Spinal cord (tissue), 10 donors: ENCODE results near the gene TUT1. TPM values are rescaled to one million over a fixed set of nuclear protein-coding genes. Genes with fewer than 3 reads are reported as not detected.
"Not testable (repeated sequence)": the region's sequence is repeated elsewhere in the genome, so short reads cannot be mapped to it uniquely, and the experiment has no call there.

ENCODE experiments used
- DNase-seq, 6 donors: peaks; one replicate each; pipeline versions ENCODE4 v3.0.0 to v3.0.0-alpha.2; 2013 to 2015; ENCODE audit warnings: low spot score in 6 of 6, low read depth in 4 of 6
- H3K27ac ChIP-seq: one replicate; pipeline ENCODE4 v1.5.1; 2013; ENCODE audit warnings: low read depth, low read length, control low read depth
- H3K27me3 ChIP-seq: one replicate; pipeline ENCODE4 v1.6.1; 2013; ENCODE audit warnings: low read length; ENCODE audit not compliant: control insufficient read depth, insufficient read depth
- H3K36me3 ChIP-seq: one replicate; pipeline ENCODE4 v1.6.1; 2013; ENCODE audit warnings: low read length; ENCODE audit not compliant: control insufficient read depth, insufficient read depth
- H3K4me1 ChIP-seq: one replicate; pipeline ENCODE4 v1.6.1; 2013; ENCODE audit warnings: low read length; ENCODE audit not compliant: control insufficient read depth, insufficient read depth
- H3K4me3 ChIP-seq: one replicate; pipeline ENCODE4 v1.5.1; 2013; ENCODE audit warnings: low read depth, low read length, control low read depth
- H3K9me3 ChIP-seq: one replicate; pipeline ENCODE4 v1.6.1; 2013; ENCODE audit warnings: low read length; ENCODE audit not compliant: control insufficient read depth, insufficient read depth
- WGBS: methylation state at CpG from one replicate; pipeline ENCODE4 v1.1.5; 2013; ENCODE audit warnings: missing lambda C conversion rate; ENCODE audit not compliant: insufficient coverage; 5-methylcytosine and 5-hydroxymethylcytosine counted together
- polyA plus RNA-seq, 2 donors: library from polyadenylated mRNA; unstranded; fragments of 120-200 nt; gene quantifications; one replicate each; pipeline ENCODE4 v1.2.1, GENCODE V29; 2013; ENCODE audit not compliant: insufficient read length in 2 of 2
- total RNA-seq, 2 donors: library from RNA; depleted of rRNA in 1 of 2; stranded (reverse); fragments of 120-200 nt in 1 of 2; fragments of >200 nt in 1 of 2; gene quantifications; one replicate each; pipeline versions ENCODE4 v1.2.3 to v1.2.4, GENCODE V29; 2013 to 2014
- donor health status: healthy.

TUT1 gene
- total and polyA plus RNA-seq, 4 donors: 4.3 to 22.1 (median 13.7) TPM

DNA sequence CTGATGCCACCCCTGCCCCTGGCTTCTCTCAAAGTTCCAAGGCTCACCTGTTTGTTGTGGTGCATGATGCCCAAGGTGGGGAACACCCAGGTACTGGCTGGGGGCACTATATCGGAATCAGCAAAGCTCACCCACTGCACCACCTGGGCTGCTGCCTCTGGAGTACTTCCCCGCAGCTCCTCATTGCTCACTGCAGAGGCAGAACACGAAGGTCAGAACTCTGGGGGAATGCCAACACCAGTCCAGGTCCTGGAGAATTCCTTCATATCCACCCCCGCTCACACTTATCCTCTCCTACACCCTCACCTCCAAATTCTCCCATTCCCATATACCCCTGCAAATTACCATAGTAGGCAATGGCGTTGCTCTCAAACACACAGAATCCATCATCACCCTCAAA is 19.8 kb downstream of the TUT1 start:
- WGBS: 100% methylated on average over 4 of the region's 5 CpGs

DNA sequence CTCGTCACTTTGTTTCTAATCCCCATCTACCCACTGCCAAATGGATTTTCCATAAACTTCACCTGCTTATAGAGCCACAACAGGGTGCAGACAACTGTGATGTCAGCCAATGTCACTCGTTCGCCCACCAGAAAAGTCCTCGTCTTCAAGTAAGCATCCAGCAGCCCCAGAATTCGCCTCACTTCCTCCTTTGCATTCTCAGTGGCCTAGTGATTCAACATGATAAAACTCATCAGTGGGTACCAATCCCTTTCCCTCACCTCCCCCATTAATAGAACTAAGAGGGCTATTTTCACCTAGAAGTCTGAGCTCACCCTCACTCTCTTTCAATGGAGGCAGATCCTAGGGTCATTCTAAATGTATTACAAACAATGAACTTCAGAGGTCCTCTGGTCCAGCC is 20.4 kb downstream of the TUT1 start:
- H3K27me3 ChIP-seq, H3K9me3 ChIP-seq, H3K4me3 ChIP-seq, H3K27ac ChIP-seq, DNase-seq: not testable (repeated sequence)
- peaks cover 76% of the 10 kb centered on the region for H3K36me3 ChIP-seq
- peaks cover 22% of the 10 kb centered on the region for H3K4me1 ChIP-seq
- 94% methylated on average over 5 of the region's 5 CpGs for WGBS

More for the DNA sequence above, 19.8 kb downstream of the TUT1 start:
- not testable (repeated sequence) for H3K9me3 ChIP-seq, H3K4me3 ChIP-seq, DNase-seq, H3K27ac ChIP-seq, H3K27me3 ChIP-seq
- Histone ChIP-seq H3K4me1 (peaks cover 23% of the 10 kb centered on the region), H3K36me3 (peaks cover 76% of the 10 kb centered on the region)

DNA sequence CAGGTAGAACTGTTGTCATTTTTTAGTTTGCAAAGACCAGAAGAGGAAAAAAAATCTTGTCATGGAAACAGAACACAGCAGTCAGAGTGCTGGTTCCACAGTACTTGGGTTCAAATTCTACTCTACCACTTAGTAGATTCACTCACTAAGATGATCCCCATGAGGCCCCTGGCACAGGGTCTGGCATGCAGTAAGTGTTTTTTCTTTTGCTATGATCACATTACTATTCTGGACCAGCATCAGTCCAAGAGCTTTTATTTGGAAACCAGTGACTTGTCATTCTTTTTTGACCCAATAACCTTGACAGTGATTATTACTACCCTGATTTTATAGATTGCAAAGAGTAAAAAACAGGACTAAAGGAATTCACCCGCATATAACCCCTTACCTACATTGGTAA is 21.7 kb downstream of the TUT1 start:
- Histone ChIP-seq H3K4me1 (peaks cover 9% of the 10 kb centered on the region), H3K27me3 (no peaks in the 10 kb centered on the region), H3K9me3 (no peaks in the 10 kb centered on the region), H3K36me3 (peaks cover 74% of the 10 kb centered on the region), H3K27ac (no peak overlapping the region), H3K4me3 (no peak overlapping the region)
- no CpG with 5 or more reads among the region's 1 CpG for WGBS
- no peak for DNase-seq

GRCh38 chr11:62567018-62567633 is 24.2 kb downstream of the TUT1 start:
- Histone ChIP-seq H3K4me3 (no peak overlapping the region), H3K36me3 (peaks cover 93% of the 10 kb centered on the region), H3K27me3 (no peaks in the 10 kb centered on the region), H3K9me3 (no peaks in the 10 kb centered on the region), H3K27ac (no peak overlapping the region), H3K4me1 (no peaks in the 10 kb centered on the region)
- 96% methylated on average over 3 of the region's 8 CpGs for WGBS
- no peak for DNase-seq

GRCh38 chr11:62566247-62566646 is 25.1 kb downstream of the TUT1 start:
- H3K4me3 ChIP-seq: no peak overlapping the region
- peaks cover 90% of the 10 kb centered on the region for H3K36me3 ChIP-seq
- WGBS: 92% methylated on average over 8 of the region's 8 CpGs
- DNase-seq: no peak
- H3K9me3 ChIP-seq: no peaks in the 10 kb centered on the region
- H3K27ac ChIP-seq: no peak overlapping the region
- H3K27me3 ChIP-seq: no peaks in the 10 kb centered on the region
- H3K4me1 ChIP-seq: no peaks in the 10 kb centered on the region

DNA sequence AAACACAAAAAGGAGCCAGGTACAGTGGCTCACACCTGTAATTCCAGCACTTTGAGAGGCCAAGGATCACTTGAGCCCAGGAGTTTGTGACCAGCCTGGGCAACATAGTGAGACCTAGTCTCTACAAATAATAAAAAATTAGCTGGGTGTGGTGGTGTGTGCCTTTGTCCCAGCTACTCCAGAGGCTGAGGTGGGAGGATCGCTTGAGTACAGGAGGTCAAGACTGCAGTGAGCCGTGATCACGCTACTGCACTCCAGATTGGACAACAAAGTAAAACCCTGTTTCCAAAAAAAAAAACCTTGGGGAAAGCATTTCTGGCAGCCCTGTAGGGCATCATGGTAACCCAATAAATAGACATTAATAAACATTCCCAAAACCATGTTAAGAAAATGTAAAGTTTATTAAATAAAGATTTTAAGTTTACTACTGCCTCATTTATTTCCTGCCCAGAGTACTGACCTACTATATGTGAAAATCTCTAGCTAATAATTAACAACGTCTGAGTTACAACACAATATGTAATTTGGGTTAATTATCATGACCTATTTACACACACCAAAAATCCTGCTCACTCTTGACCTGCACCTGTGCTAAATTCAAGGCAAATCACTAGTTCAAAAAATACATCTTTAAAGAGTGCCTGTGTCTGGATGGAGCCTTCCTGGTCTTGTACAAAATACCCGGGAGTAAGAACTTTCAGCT is 26.1 kb downstream of the TUT1 start:
- no peak overlapping the region for H3K27ac ChIP-seq
- no peaks in the 10 kb centered on the region for H3K4me1 ChIP-seq
- no peaks in the 10 kb centered on the region for H3K27me3 ChIP-seq
- no peak for DNase-seq
- peaks cover 88% of the 10 kb centered on the region for H3K36me3 ChIP-seq
- WGBS: 100% methylated on average over 2 of the region's 5 CpGs
- no peaks in the 10 kb centered on the region for H3K9me3 ChIP-seq
- H3K4me3 ChIP-seq: no peak overlapping the region

GRCh38 chr11:62561677-62562230 is 29.6 kb downstream of the TUT1 start:
- not testable (repeated sequence) for H3K4me3 ChIP-seq, H3K27ac ChIP-seq, H3K9me3 ChIP-seq, H3K27me3 ChIP-seq, DNase-seq, H3K4me1 ChIP-seq
- peaks cover 84% of the 10 kb centered on the region for H3K36me3 ChIP-seq
- WGBS: 29% methylated on average over 1 of the region's 3 CpGs

GRCh38 chr11:62560566-62561103 is 30.7 kb downstream of the TUT1 start:
- H3K36me3 ChIP-seq: peaks cover 79% of the 10 kb centered on the region
- DNase-seq: peak in 2 of 6 donors; percentile 43 to 75
- no peaks in the 10 kb centered on the region for H3K9me3 ChIP-seq
- H3K4me3 ChIP-seq: no peak overlapping the region
- WGBS: 80% methylated on average over 2 of the region's 2 CpGs
- no peaks in the 10 kb centered on the region for H3K27me3 ChIP-seq
- H3K27ac ChIP-seq: peak overlapping the region; percentile 48
- peaks cover 16% of the 10 kb centered on the region for H3K4me1 ChIP-seq

GRCh38 chr11:62559626-62560025 is 31.7 kb downstream of the TUT1 start:
- WGBS: 81% methylated on average over 5 of the region's 5 CpGs
- not testable (repeated sequence) for DNase-seq, H3K4me3 ChIP-seq, H3K27ac ChIP-seq, H3K27me3 ChIP-seq, H3K9me3 ChIP-seq
- Histone ChIP-seq H3K4me1 (peaks cover 26% of the 10 kb centered on the region), H3K36me3 (peaks cover 71% of the 10 kb centered on the region)
